Measurements from ENCODE around the gene IL17RD. TPM values are rescaled to one million over a fixed set of nuclear protein-coding genes. Genes with fewer than 3 reads are reported as not detected.

The IL17RD gene
- total and polyA plus RNA-seq, 2 of the 13 experiments (the other 11 are each of a cell fraction or from before 2014, with no cell fraction given): 0.28 to 0.31 TPM

GRCh38 chr3:57192028-57192427 is 26.9 kb upstream of the IL17RD start (continued):
- no peak for TF ChIP-seq ZSCAN5A (CRISPR knock-in tag; IDR thresholded peaks at IDR 0.05; ENCODE audit: borderline replicate concordance)
- TF ChIP-seq ZFAT (CRISPR knock-in tag; conservative IDR thresholded peaks at IDR 0.05): no peak
- no peak for TF ChIP-seq ZNF543 (CRISPR knock-in tag; IDR thresholded peaks at IDR 0.05)
- TF ChIP-seq ZBTB7A (CRISPR knock-in tag; IDR thresholded peaks at IDR 0.05): no peak
- no peak for TF ChIP-seq SP1 (IDR thresholded peaks at IDR 0.05)
- no peak for TF ChIP-seq SP1 (CRISPR knock-in tag; IDR thresholded peaks at IDR 0.05)
- no peak for TF ChIP-seq TEAD2 (CRISPR knock-in tag; IDR thresholded peaks at IDR 0.05)
- TF ChIP-seq ZNF562 (CRISPR knock-in tag; IDR thresholded peaks at IDR 0.05; ENCODE audit: borderline replicate concordance): no peak
- TF ChIP-seq NCOA1 (CRISPR knock-in tag; IDR thresholded peaks at IDR 0.05): no peak

GRCh38 chr3:57184526-57184925 is 19.4 kb upstream of the IL17RD start:
- Histone ChIP-seq H3K9me3 (ENCODE audit: low read length) (no peaks in the 10 kb centered on the region), H3K79me2 (ENCODE audit: insufficient read depth, low read length) (no peaks in the 10 kb centered on the region), H3K4me3 (replicated peaks in 1 of 3; ENCODE audit: insufficient read depth in 1 of 3, low read depth in 2 of 3, low read length in 3 of 3) (no peak overlapping the region), H3K27me3 (ENCODE audit: control insufficient read depth in 1 of 2, insufficient read depth in 2 of 2, low read length in 2 of 2) (peaks cover 0 to 1% of the 10 kb centered on the region in 2 experiments; a peak in 1 of 5 replicates), H3K4me2 (ENCODE audit: low read depth, low read length) (no peak overlapping the region), H3K4me1 (ENCODE audit: insufficient read depth, low read length) (peaks cover 9% of the 10 kb centered on the region), H4K20me1 (ENCODE audit: insufficient read depth, low read length) (no peaks in the 10 kb centered on the region), H3K9ac (ENCODE audit: insufficient read depth, low read depth, low read length) (no peak overlapping the region), H3K36me3 (replicated peaks in 1 of 2; ENCODE audit: control insufficient read depth in 1 of 2, insufficient read depth in 2 of 2, low read length in 2 of 2) (no peaks in the 10 kb centered on the region), H3K27ac (ENCODE audit: extremely low read length, insufficient read depth, low read length) (no peak overlapping the region), H2AFZ (ENCODE audit: low read length) (no peak overlapping the region)
- CTCF ChIA-PET (ENCODE audit: low intra/inter-chr PET ratio, low total read pairs): no interaction called here
- TF ChIP-seq, protein P1, sequence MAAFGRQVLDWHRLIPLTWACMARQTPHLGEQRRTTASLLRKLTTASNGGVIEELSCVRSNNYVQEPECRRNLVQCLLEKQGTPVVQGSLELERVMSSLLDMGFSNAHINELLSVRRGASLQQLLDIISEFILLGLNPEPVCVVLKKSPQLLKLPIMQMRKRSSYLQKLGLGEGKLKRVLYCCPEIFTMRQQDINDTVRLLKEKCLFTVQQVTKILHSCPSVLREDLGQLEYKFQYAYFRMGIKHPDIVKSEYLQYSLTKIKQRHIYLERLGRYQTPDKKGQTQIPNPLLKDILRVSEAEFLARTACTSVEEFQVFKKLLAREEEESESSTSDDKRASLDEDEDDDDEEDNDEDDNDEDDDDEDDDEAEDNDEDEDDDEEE (CRISPR knock-in tag; IDR thresholded peaks at IDR 0.05): no peak
- no peak for TF ChIP-seq ZFP36L1 (CRISPR knock-in tag; IDR thresholded peaks at IDR 0.05)
- DNase-seq (ENCODE audit: low spot score): no peak
- no peak for FAIRE-seq
- BruUV-seq (replicated peaks): no TSS peak
- intact Hi-C loops (cut with micrococcal nuclease; ENCODE audit: unreplicated experiment): no loop called here
- in situ Hi-C loops (cut with HindIII; ENCODE audit: extremely low pct_ligation_motif_present, low pct_unique_long_range_greater_than_20kb): no loop called here
- POLR2A ChIA-PET: no interaction called here
- no peak for ATAC-seq
- 41% methylated on average over 6 of the region's 6 CpGs for WGBS (ENCODE audit: low lambda C conversion rate)

Data from HepG2 (cell line).